MM.1S (cell line): ENCODE results near the gene SEPTIN2.

Source experiments
- DNase-seq: peaks from one replicate; pipeline ENCODE4 v3.0.0-alpha.2; 2015
- H2AFZ ChIP-seq: fragments of 300-600 bp; sonication (generic); 2 replicates; pipeline ENCODE4 v1.6.0; 2016; ENCODE audit warnings: antibody characterized with exemption, low read length
- H3F3A ChIP-seq: fragments of 300-600 bp; sonication (generic); 2 replicates; pipeline ENCODE4 v1.6.1; 2016; ENCODE audit warnings: mild to moderate bottlenecking, antibody characterized with exemption, low read length, moderate library complexity, mixed read lengths; ENCODE audit not compliant: insufficient read depth
- H3K27ac ChIP-seq: fragments of 300-600 bp; sonication (generic); 2 replicates; pipeline ENCODE4 v1.5.1; 2016; ENCODE audit warnings: mild to moderate bottlenecking, low read length
- H3K27me3 ChIP-seq: fragments of 300-600 bp; sonication (generic); replicated peaks from 2 replicates; pipeline ENCODE4 v1.6.0; 2016; ENCODE audit warnings: low read length; ENCODE audit not compliant: insufficient read depth
- H3K36me3 ChIP-seq: fragments of 300-600 bp; sonication (generic); replicated peaks from 2 replicates; pipeline ENCODE4 v1.6.1; 2016; ENCODE audit warnings: mild to moderate bottlenecking, low read length, mixed read lengths; ENCODE audit not compliant: insufficient read depth
- H3K4me1 ChIP-seq: fragments of 300-600 bp; sonication (generic); 2 replicates; pipeline ENCODE4 v1.6.1; 2016; ENCODE audit warnings: low read length, mixed read lengths
- H3K4me2 ChIP-seq: fragments of 300-600 bp; sonication (generic); 2 replicates; pipeline ENCODE4 v1.6.0; 2016; ENCODE audit warnings: low read depth, low read length
- H3K4me3 ChIP-seq: fragments of 300-600 bp; sonication (generic); 2 replicates; pipeline ENCODE4 v1.5.1; 2016; ENCODE audit warnings: low read length, mixed read lengths
- H3K79me2 ChIP-seq: fragments of 300-600 bp; sonication (generic); 2 replicates; pipeline ENCODE4 v1.6.1; 2016; ENCODE audit warnings: mixed run types, low read length, mixed read lengths
- H3K9ac ChIP-seq: fragments of 300-600 bp; sonication (generic); 2 replicates; pipeline ENCODE4 v1.6.1; 2016; ENCODE audit warnings: low read length, mixed read lengths
- H3K9me2 ChIP-seq: fragments of 300-600 bp; sonication (generic); replicated peaks from 2 replicates; pipeline ENCODE4 v1.6.1; 2016; ENCODE audit warnings: mild to moderate bottlenecking, low read length, mixed read lengths; ENCODE audit not compliant: insufficient read depth
- H3K9me3 ChIP-seq: fragments of 300-600 bp; sonication (generic); replicated peaks from 2 replicates; pipeline ENCODE4 v1.6.1; 2016; ENCODE audit warnings: mild to moderate bottlenecking, low read length, mixed read lengths; ENCODE audit not compliant: insufficient read depth
- H4K20me1 ChIP-seq: fragments of 300-600 bp; sonication (generic); 2 replicates; pipeline ENCODE4 v1.6.1; 2016; ENCODE audit warnings: mild to moderate bottlenecking, low read length, moderate library complexity, mixed read lengths; ENCODE audit not compliant: insufficient read depth
- EZH2 ChIP-seq: fragments of 300-600 bp; sonication (generic); optimal IDR thresholded peaks from 2 replicates; pipeline ENCODE3; 2017; ENCODE audit warnings: low read depth, mild to moderate bottlenecking, antibody characterized with exemption, low read length, mixed read lengths
- EZH2phosphoT487 ChIP-seq: fragments of 300-600 bp; sonication (generic); IDR thresholded peaks from 2 replicates; pipeline ENCODE4 v1.6.1; 2018; ENCODE audit warnings: antibody characterized with exemption, low read length
- TF ChIP-seq, protein P1 (sequence below): fragments of 300-600 bp; sonication (generic); IDR thresholded peaks from 2 replicates; pipeline ENCODE4 v1.5.1; 2016; ENCODE audit warnings: antibody characterized with exemption, low read length, mixed read lengths

The SEPTIN2 gene

DNA sequence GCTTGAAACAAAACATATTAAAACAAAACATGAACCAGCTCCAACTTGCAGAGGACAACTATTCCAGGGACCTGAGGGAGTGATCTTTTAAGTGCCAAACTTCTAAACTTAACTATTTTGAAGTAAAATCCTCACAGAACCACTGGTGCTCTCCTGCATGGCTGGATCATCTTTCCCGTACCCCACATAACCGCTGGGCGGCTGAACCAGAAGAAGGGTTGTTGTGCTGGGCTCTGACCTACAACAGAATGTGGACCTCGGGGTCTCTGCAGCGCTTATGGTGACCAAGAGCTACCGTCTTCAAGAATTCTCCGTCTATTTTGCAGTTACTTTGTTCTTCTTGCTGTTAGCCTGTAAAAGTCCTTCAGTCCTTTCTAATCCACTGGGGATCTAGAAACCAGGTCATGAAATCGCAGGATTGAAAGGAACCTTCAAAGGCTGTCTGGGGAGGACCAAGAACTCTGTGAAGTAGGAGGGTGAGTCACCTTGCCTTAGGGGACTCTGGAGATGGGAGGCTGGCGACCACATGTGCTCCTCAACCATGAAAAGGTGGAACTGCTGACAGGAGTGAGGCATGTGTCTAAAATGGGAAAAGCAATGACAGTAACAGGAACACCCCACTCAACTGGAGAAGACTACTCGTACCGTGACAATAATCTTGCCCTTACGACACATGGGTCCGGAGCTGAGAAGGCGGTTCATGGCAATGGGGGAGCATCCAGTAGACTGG is 46.8 kb upstream of the SEPTIN2 start:
- no peak overlapping the region for H2AFZ ChIP-seq
- H3K79me2 ChIP-seq = peaks cover 86% of the 10 kb centered on the region
- TF ChIP-seq EZH2phosphoT487 = no peak
- TF ChIP-seq, protein P1, sequence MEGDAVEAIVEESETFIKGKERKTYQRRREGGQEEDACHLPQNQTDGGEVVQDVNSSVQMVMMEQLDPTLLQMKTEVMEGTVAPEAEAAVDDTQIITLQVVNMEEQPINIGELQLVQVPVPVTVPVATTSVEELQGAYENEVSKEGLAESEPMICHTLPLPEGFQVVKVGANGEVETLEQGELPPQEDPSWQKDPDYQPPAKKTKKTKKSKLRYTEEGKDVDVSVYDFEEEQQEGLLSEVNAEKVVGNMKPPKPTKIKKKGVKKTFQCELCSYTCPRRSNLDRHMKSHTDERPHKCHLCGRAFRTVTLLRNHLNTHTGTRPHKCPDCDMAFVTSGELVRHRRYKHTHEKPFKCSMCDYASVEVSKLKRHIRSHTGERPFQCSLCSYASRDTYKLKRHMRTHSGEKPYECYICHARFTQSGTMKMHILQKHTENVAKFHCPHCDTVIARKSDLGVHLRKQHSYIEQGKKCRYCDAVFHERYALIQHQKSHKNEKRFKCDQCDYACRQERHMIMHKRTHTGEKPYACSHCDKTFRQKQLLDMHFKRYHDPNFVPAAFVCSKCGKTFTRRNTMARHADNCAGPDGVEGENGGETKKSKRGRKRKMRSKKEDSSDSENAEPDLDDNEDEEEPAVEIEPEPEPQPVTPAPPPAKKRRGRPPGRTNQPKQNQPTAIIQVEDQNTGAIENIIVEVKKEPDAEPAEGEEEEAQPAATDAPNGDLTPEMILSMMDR = no peak
- TF ChIP-seq EZH2 = no peak
- H3K27ac ChIP-seq = no peak overlapping the region
- H3K9ac ChIP-seq = no peak overlapping the region
- H3F3A ChIP-seq = peaks cover 9% of the 10 kb centered on the region
- no peak overlapping the region for H3K4me2 ChIP-seq
- no peaks in the 10 kb centered on the region for H3K27me3 ChIP-seq
- no peak overlapping the region for H3K4me3 ChIP-seq
- no peaks in the 10 kb centered on the region for H3K9me3 ChIP-seq
- peaks cover 9% of the 10 kb centered on the region; the same call in 1 of the 2 replicates for H3K4me1 ChIP-seq
- peaks cover 3% of the 10 kb centered on the region; the same call in 1 of the 2 replicates for H3K36me3 ChIP-seq
- H4K20me1 ChIP-seq = no peaks in the 10 kb centered on the region; the same call in 1 of the 2 replicates
- no peak for DNase-seq
- no peaks in the 10 kb centered on the region for H3K9me2 ChIP-seq

GRCh38 chr2:241269707-241270520 is 45.8 kb upstream of the SEPTIN2 start:
- Histone ChIP-seq H2AFZ (no peak overlapping the region), H3K4me1 (peaks cover 19% of the 10 kb centered on the region; the same call in 1 of the 2 replicates), H3K27ac (no peak overlapping the region), H4K20me1 (no peaks in the 10 kb centered on the region; the same call in 1 of the 2 replicates), H3K9me3 (no peaks in the 10 kb centered on the region), H3K9me2 (no peaks in the 10 kb centered on the region), H3K4me3 (no peak overlapping the region), H3K4me2 (no peak overlapping the region), H3K27me3 (no peaks in the 10 kb centered on the region), H3K79me2 (peaks cover 89% of the 10 kb centered on the region), H3K36me3 (peaks cover 3% of the 10 kb centered on the region; the same call in 1 of the 2 replicates), H3K9ac (no peak overlapping the region), H3F3A (peaks cover 17% of the 10 kb centered on the region)
- DNase-seq = no peak
- TF ChIP-seq EZH2 = no peak
- no peak for TF ChIP-seq EZH2phosphoT487
- TF ChIP-seq, protein P1 = no peak

- no peak overlapping the region for H2AFZ ChIP-seq
- H3F3A ChIP-seq = peaks cover 17% of the 10 kb centered on the region
- no peak overlapping the region for H3K27ac ChIP-seq
- H4K20me1 ChIP-seq = no peaks in the 10 kb centered on the region; the same call in 1 of the 2 replicates
- peaks cover 92% of the 10 kb centered on the region for H3K79me2 ChIP-seq
- no peaks in the 10 kb centered on the region for H3K9me3 ChIP-seq
- no peak for DNase-seq
- H3K9ac ChIP-seq = no peak overlapping the region
- H3K4me3 ChIP-seq = no peak overlapping the region
- H3K27me3 ChIP-seq = no peaks in the 10 kb centered on the region
- peaks cover 19% of the 10 kb centered on the region; the same call in 1 of the 2 replicates for H3K4me1 ChIP-seq
- no peak for TF ChIP-seq EZH2phosphoT487
- no peak for TF ChIP-seq EZH2
- TF ChIP-seq, protein P1 = no peak
- H3K9me2 ChIP-seq = no peaks in the 10 kb centered on the region
- peak overlapping the region; percentile 80; the same call in 1 of the 2 replicates for H3K4me2 ChIP-seq
- peaks cover 3% of the 10 kb centered on the region; the same call in 1 of the 2 replicates for H3K36me3 ChIP-seq
These were observed 45.2 kb upstream of the SEPTIN2 start for GRCh38 chr2:241270531-241270930.
